ENCODE measurements around the gene FURIN.

FURIN gene

GRCh38 chr15:90859234-90860131, 8.9 kb upstream of the FURIN start:
- no peak for TF ChIP-seq CTCF (IDR thresholded peaks at IDR 0.05; ENCODE audit: insufficient read depth, low read depth, low read length, missing control alignments)
- H3K4me3 ChIP-seq (ENCODE audit: low read depth, low read length) = no peak overlapping the region
- no peak for DNase-seq (ENCODE audit: low read depth)

DNA sequence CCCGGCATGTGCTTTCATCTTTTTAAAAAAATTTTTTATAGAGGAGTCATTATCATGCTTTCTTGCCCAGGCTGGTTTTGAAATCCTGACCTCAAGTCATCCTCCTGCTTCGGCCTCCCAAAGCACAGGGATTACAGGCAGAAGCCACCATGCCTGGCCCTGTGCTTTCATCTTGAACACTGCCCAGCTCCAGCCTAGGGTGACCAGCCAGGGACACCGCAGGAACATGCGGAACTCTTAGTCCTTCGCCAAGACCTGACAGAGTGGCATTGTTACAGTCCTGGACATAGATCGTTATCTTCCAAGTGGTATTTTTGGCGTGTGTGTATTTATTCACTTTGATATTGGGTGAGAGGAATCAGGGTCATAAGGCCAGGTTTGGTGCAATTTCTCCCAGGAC, 7.9 kb upstream of the FURIN start:
- H3K4me3 ChIP-seq (ENCODE audit: low read depth, low read length) = no peak overlapping the region
- DNase-seq (ENCODE audit: low read depth) = no peak
- TF ChIP-seq CTCF (IDR thresholded peaks at IDR 0.05; ENCODE audit: insufficient read depth, low read depth, low read length, missing control alignments) = no peak

DNA sequence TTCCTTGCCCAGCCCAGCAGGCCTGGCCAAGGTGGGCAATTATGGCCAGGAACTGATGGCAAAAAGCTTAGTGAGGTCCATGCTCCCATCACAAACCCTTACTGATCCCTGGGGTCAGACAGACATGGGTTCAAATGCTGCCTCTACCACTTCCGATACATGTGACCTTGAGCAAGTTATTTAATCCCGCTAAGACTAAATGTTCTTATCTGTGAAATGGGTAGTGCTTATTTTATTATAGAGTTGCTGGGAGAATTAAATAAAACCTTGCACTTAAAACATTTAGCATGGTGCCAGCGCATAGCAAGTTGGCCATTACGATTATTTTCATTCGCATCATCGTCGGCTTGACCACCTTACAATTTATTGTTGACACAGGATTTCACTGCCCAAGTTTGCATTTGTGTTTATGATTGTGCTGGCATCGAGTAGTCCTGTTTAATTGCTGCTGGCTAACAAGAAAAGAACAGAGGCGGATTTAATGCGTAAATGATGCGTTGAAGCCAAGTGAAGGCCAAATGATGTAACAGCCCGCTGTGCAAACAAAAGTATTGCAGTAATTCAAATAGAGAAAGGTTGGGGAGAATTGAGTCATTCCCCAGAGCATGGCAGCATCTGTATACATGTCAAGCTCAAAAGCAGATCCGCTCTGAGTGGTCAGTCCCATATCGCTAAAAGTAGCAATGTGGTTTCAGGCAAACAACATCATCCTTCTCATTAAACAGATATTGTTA, 7.3 kb upstream of the FURIN start:
- H3K4me3 ChIP-seq (ENCODE audit: low read depth, low read length) = no peak overlapping the region
- no peak for TF ChIP-seq CTCF (IDR thresholded peaks at IDR 0.05; ENCODE audit: insufficient read depth, low read depth, low read length, missing control alignments)
- no peak for DNase-seq (ENCODE audit: low read depth)

DNA sequence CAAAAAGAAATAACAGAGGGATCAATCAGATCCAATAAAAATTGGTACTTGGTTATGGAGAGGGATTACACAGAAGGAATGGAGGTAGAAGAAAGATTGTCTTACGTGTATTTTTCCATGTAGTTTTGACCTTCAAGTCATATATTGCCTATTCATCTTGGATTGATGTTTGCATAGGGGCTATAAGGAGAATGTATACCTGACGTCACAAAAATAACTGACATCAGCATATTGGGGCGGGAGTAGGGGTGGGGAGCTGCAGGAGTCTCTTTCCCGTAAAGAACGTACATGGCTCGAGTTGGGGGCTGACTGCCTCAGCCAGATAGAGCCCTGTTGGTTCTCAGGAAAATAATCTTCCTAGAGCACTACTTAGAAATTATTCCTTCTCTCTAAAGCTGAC, 5.9 kb upstream of the FURIN start:
- H3K4me3 ChIP-seq (ENCODE audit: low read depth, low read length) = no peak overlapping the region
- TF ChIP-seq CTCF (IDR thresholded peaks at IDR 0.05; ENCODE audit: insufficient read depth, low read depth, low read length, missing control alignments) = no peak
- DNase-seq (ENCODE audit: low read depth) = no peak

- H3K4me3 ChIP-seq (ENCODE audit: low read depth, low read length) = no peak overlapping the region
- no peak for DNase-seq (ENCODE audit: low read depth)
- no peak for TF ChIP-seq CTCF (IDR thresholded peaks at IDR 0.05; ENCODE audit: insufficient read depth, low read depth, low read length, missing control alignments)
These were observed 5.2 kb upstream of the FURIN start for GRCh38 chr15:90862964-90863778.

GRCh38 chr15:90863987-90864386, 4.4 kb upstream of the FURIN start:
- no peak overlapping the region for H3K4me3 ChIP-seq (ENCODE audit: low read depth, low read length)
- DNase-seq (ENCODE audit: low read depth) = no peak
- no peak for TF ChIP-seq CTCF (IDR thresholded peaks at IDR 0.05; ENCODE audit: insufficient read depth, low read depth, low read length, missing control alignments)

Measured in GM12865 (cell line).